H1 (cell line): ENCODE results near the gene TYW1B.
"Not testable (repeated sequence)": the region's sequence is repeated elsewhere in the genome, so short reads cannot be mapped to it uniquely, and the experiment has no call there.

ENCODE experiments used
- ATF3 ChIP-seq: IDR thresholded peaks from 2 replicates; pipeline ENCODE4 v1.6.1; 2011; ENCODE audit warnings: low read depth, mild to moderate bottlenecking, low read length; ENCODE audit not compliant: insufficient read depth
- BRCA1 ChIP-seq: IDR thresholded peaks from 2 replicates; pipeline ENCODE4 v1.6.1; 2012; ENCODE audit warnings: low read depth, low read length, improper control_type of control experiment
- CTCF ChIP-seq, 3 experiments: IDR thresholded peaks; 1 replicate in 2 of 3; 2 replicates in 1 of 3; pipeline versions ENCODE4 v1.5.1 to v1.6.1; 2011; ENCODE audit warnings: low read length in 3 of 3, mild to moderate bottlenecking in 3 of 3, inconsistent platforms in 2 of 3, low read depth in 1 of 3, moderate library complexity in 1 of 3; ENCODE audit not compliant: insufficient read depth in 1 of 3; ENCODE audit errors: control extremely low read depth in 1 of 3
- EZH2 ChIP-seq: fragments of 200-600 bp; sonication (generic); IDR thresholded peaks from 2 replicates; pipeline ENCODE4 v1.7.1; 2012; ENCODE audit warnings: low read depth, mild to moderate bottlenecking, moderate library complexity, low read length, inconsistent platforms; ENCODE audit not compliant: severe bottlenecking
- GABPA ChIP-seq: IDR thresholded peaks from 2 replicates; pipeline ENCODE4 v1.6.1; 2011; ENCODE audit warnings: mild to moderate bottlenecking, low read length, moderate library complexity, borderline replicate concordance; ENCODE audit not compliant: insufficient read depth
- GTF2F1 ChIP-seq: IDR thresholded peaks from 2 replicates; pipeline ENCODE4 v1.6.1; 2012; ENCODE audit warnings: low read depth, low read length, improper control_type of control experiment, borderline replicate concordance
- POLR2AphosphoS5 ChIP-seq: IDR thresholded peaks from 2 replicates; pipeline ENCODE4 v1.6.1; 2011; ENCODE audit warnings: low read depth, low read length
- RNF2 ChIP-seq: fragments of 200-900, 300-1000 bp; sonication (generic); IDR thresholded peaks from 2 replicates; pipeline ENCODE4 v1.7.1; 2016; ENCODE audit warnings: borderline replicate concordance, low read depth, mild to moderate bottlenecking, antibody characterized with exemption, low read length; ENCODE audit not compliant: poor library complexity, severe bottlenecking; ENCODE audit errors: missing control alignments
- SIN3A ChIP-seq, 2 experiments: IDR thresholded peaks in 1 of 2; conservative IDR thresholded peaks in 1 of 2; 2 replicates each; pipeline ENCODE4 v1.6.1; 2011 to 2012; ENCODE audit warnings: low read length in 2 of 2, improper control_type of control experiment in 1 of 2, low read depth in 1 of 2, mild to moderate bottlenecking in 1 of 2
- SP1 ChIP-seq: IDR thresholded peaks from 2 replicates; pipeline ENCODE4 v1.6.1; 2011; ENCODE audit warnings: low read depth, low read length
- TEAD4 ChIP-seq: IDR thresholded peaks from 2 replicates; pipeline ENCODE4 v1.6.1; 2012; ENCODE audit warnings: low read depth, low read length, inconsistent platforms, mixed read lengths
- USF2 ChIP-seq: IDR thresholded peaks from 2 replicates; pipeline ENCODE4 v1.6.1; 2011; ENCODE audit warnings: low read length, improper control_type of control experiment
- ZNF274 ChIP-seq: IDR thresholded peaks from 2 replicates; pipeline ENCODE4 v1.7.0; 2012; ENCODE audit warnings: low read length, borderline replicate concordance; ENCODE audit errors: extremely low read depth

GRCh38 chr7:72817661-72818060 is 10.3 kb downstream of the TYW1B start:
- TF ChIP-seq ZNF274; TEAD4; GTF2F1; GABPA; SP1; RNF2; CTCF (IDR thresholded peaks at IDR 0.05; ENCODE audit: control extremely low read depth in 1 of 3, insufficient read depth in 1 of 3, low read depth in 1 of 3, low read length in 3 of 3); USF2; EZH2; ATF3; SIN3A (conservative IDR thresholded peaks at IDR 0.05 in 1 of 2, IDR thresholded peaks at IDR 0.05 in 1 of 2; ENCODE audit: low read depth in 1 of 2, low read length in 2 of 2); POLR2AphosphoS5; BRCA1: not testable (repeated sequence)
